H7 (cell line): ENCODE measurements around the gene ABT1. TPM values are rescaled to one million over a fixed set of nuclear protein-coding genes. Genes with fewer than 3 reads are reported as not detected.
A peak's percentile ranks its signal among the peaks of the same experiment; 100 is the strongest.

ENCODE experiments used
- DNase-seq: peaks from one replicate; pipeline ENCODE4 v3.0.0; 2012
- H3K27me3 ChIP-seq: 2 replicates; pipeline ENCODE4 v1.6.0; 2011; ENCODE audit warnings: mild to moderate bottlenecking, low read length; ENCODE audit not compliant: control insufficient read depth, insufficient read depth
- H3K36me3 ChIP-seq: replicated peaks from 2 replicates; pipeline ENCODE4 v1.5.1; 2011; ENCODE audit warnings: low read length; ENCODE audit not compliant: control insufficient read depth, insufficient read depth
- H3K4me3 ChIP-seq: 2 replicates; pipeline ENCODE4 v1.5.1; 2011; ENCODE audit warnings: low read depth, mild to moderate bottlenecking, control low read depth, low read length, moderate library complexity; ENCODE audit not compliant: insufficient read depth
- total RNA-seq: library from RNA; depleted of rRNA; stranded (reverse); fragments of >200 nt; shearing (Covaris generic); gene quantifications from 2 replicates; pipeline ENCODE4 v1.2.3, GENCODE V29; 2014; rRNA removed

ABT1 gene
- total RNA-seq, 1 experiment from 2014 or later, result 30.6 TPM

GRCh38 chr6:26607434-26608230 lies 10.9 kb downstream of the ABT1 start:
- Histone ChIP-seq H3K4me3 (no peak overlapping the region), H3K36me3 (no peaks in the 10 kb centered on the region), H3K27me3 (peaks cover 27% of the 10 kb centered on the region)
- DNase-seq, result peak; percentile 70

GRCh38 chr6:26609463-26609862 lies 12.7 kb downstream of the ABT1 start:
- Histone ChIP-seq H3K36me3 (no peaks in the 10 kb centered on the region), H3K27me3 (peaks cover 45% of the 10 kb centered on the region), H3K4me3 (no peak overlapping the region)
- DNase-seq, result no peak

DNA sequence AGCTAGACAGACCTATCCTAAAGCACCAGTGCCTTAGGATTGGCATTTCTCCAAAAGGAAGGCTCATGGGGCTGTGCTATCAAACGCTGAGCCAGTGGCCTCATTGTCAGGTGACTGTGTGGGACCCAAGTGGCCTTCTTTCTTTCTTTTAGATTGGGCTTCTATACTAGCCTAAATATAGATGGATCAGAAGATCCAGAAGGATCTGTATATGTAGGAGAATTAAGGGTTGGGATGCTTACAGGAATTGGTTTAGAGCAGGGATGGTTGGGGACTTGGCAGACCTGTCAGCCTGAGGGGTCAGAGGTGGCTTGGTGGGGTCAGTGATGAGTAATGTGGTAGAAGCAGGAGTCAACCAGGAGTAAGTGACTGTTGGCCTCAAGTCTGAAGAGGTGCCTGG lies 14.8 kb downstream of the ABT1 start:
- Histone ChIP-seq H3K4me3 (no peak overlapping the region), H3K27me3 (peaks cover 57% of the 10 kb centered on the region), H3K36me3 (no peaks in the 10 kb centered on the region)
- DNase-seq, result no peak

GRCh38 chr6:26613201-26613600 lies 16.4 kb downstream of the ABT1 start:
- H3K36me3 ChIP-seq, result no peaks in the 10 kb centered on the region
- H3K4me3 ChIP-seq, result peak overlapping the region; percentile 62; the same call in 1 of the 2 replicates
- peaks cover 57% of the 10 kb centered on the region for H3K27me3 ChIP-seq
- peak; percentile 23 for DNase-seq

DNA sequence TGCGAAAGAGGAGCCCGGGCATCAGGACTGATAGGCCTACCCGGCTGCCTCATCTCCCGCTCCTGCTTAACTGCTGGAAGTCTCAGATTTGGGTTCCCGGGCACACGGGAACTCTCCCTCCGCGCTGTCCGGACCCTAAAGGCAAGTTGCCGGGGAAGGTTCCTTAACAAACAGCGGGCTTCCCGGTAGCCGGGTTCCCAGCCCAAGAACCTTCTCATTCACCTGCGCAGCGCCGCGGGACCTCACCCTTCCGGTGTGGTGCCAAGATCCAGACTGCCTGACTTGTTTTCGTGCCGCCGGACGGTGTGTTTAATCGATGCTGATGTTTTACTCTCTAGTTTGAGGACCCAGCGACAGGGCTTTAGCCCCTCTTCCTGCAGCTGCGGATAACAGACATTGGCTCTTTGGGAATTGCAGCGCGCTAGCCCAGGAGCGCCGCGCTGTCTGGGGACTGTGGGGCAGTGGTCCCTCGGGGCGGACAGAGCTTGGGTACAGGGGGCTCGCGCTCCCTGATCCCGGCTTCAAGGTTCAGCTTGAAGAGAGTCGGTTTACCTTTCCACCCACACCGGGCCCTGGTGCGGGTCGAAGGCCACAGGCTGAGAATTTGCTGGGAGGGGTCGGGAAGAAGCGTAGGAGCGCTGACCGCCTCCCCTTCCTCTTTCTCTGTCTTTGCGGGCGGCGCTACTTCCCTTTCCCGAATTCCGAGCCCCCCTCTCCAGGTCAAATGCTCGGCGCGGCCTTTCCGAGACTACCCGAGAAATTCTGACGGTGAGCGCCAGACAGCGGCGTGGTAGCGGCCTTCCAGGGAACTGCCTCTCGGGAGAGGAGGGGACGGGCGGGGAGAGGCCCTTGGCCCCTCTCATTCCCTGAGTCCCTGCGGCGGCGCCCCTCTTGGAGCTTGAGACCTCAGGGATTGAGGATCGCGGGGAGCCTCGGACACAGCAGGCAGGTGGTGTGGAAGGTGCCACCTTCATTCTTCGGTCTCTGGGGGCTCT lies 17.2 kb downstream of the ABT1 start:
- peak overlapping the region; percentile 62 for H3K4me3 ChIP-seq
- no peaks in the 10 kb centered on the region for H3K36me3 ChIP-seq
- H3K27me3 ChIP-seq, result peaks cover 57% of the 10 kb centered on the region
- peak; percentile 83 for DNase-seq

GRCh38 chr6:26623339-26623859 lies 26.6 kb downstream of the ABT1 start:
- no peaks in the 10 kb centered on the region for H3K36me3 ChIP-seq
- no peak for DNase-seq
- no peak overlapping the region for H3K4me3 ChIP-seq
- no peaks in the 10 kb centered on the region for H3K27me3 ChIP-seq

GRCh38 chr6:26624557-26624956 lies 27.8 kb downstream of the ABT1 start:
- no peak for DNase-seq
- no peaks in the 10 kb centered on the region for H3K36me3 ChIP-seq
- H3K27me3 ChIP-seq, result no peaks in the 10 kb centered on the region
- H3K4me3 ChIP-seq, result no peak overlapping the region

- Histone ChIP-seq H3K36me3 (no peaks in the 10 kb centered on the region), H3K4me3 (no peak overlapping the region), H3K27me3 (no peaks in the 10 kb centered on the region)
- DNase-seq, result no peak
Observed at GRCh38 chr6:26627843-26628242, 31.1 kb downstream of the ABT1 start.

- no peaks in the 10 kb centered on the region for H3K36me3 ChIP-seq
- no peaks in the 10 kb centered on the region for H3K27me3 ChIP-seq
- DNase-seq, result no peak
- no peak overlapping the region for H3K4me3 ChIP-seq
Observed at GRCh38 chr6:26629359-26629758, 32.6 kb downstream of the ABT1 start.

DNA sequence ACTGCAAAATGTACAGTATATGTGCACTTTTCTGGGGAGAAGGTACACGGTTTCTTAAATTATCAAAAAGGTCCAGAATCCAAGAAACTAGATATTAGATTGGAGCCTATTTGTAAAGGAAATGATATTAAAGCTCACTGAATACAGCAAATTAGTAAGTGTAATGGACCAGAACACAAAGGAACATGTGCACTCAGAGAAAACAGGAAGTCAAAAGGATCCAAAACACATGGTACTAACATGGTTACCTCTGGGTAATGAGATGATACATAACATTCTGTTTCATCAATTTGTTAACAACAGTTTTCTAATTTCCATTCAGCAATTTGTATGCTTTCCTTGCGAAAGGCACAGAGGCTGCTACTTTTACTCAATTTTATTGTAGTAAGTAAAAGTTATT lies 44.1 kb downstream of the ABT1 start:
- no peak for DNase-seq
- no peaks in the 10 kb centered on the region for H3K27me3 ChIP-seq
- peaks cover 10% of the 10 kb centered on the region for H3K36me3 ChIP-seq
- no peak overlapping the region for H3K4me3 ChIP-seq

- H3K27me3 ChIP-seq, result no peaks in the 10 kb centered on the region
- peaks cover 4% of the 10 kb centered on the region; the same call in 1 of the 2 replicates for H3K36me3 ChIP-seq
- no peak for DNase-seq
- H3K4me3 ChIP-seq, result no peak overlapping the region
Observed at GRCh38 chr6:26646074-26646473, 49.3 kb downstream of the ABT1 start.

Other genes with a start within 250 kb of the ABT1 start
- gene BTN3A2, start 231.8 kb upstream of the ABT1 start, total RNA-seq, result 1.4 and 1.6 TPM in 2 replicates
- 9.5 and 10.6 TPM in 2 replicates for gene BTN2A2, start 213.8 kb upstream of the ABT1 start, total RNA-seq
- gene BTN3A1, start 194.7 kb upstream of the ABT1 start, total RNA-seq, result 1.2 and 2.9 TPM in 2 replicates
- gene BTN3A3, start 156.4 kb upstream of the ABT1 start, total RNA-seq, result 1.1 and 3.4 TPM in 2 replicates
- 7.6 and 8.2 TPM in 2 replicates for gene BTN2A1, start 139.0 kb upstream of the ABT1 start, total RNA-seq
- gene BTN1A1, start 96.7 kb upstream of the ABT1 start, total RNA-seq, result 0.11 TPM in 1 of 2 replicates, not detected in the other
- gene HMGN4, start 58.6 kb upstream of the ABT1 start, total RNA-seq, result 88.9 and 93.0 TPM in 2 replicates
- gene ZNF322, start 62.8 kb downstream of the ABT1 start, total RNA-seq, result 12.0 and 16.4 TPM in 2 replicates